ENCODE measurements around the gene CUL5.
"Not testable (repeated sequence)": the region's sequence is repeated elsewhere in the genome, so short reads cannot be mapped to it uniquely, and the experiment has no call there.

CUL5 gene

GRCh38 chr11:108025387-108026080, 16.8 kb downstream of the CUL5 start:
- no peak for DNase-seq

GRCh38 chr11:108027057-108027456, 18.4 kb downstream of the CUL5 start:
- no peak for DNase-seq

GRCh38 chr11:108028822-108029441, 20.2 kb downstream of the CUL5 start:
- not testable (repeated sequence) for DNase-seq

- not testable (repeated sequence) for DNase-seq
Measured at GRCh38 chr11:108031604-108032003, 22.9 kb downstream of the CUL5 start.

GRCh38 chr11:108032800-108033199, 24.1 kb downstream of the CUL5 start:
- no peak for DNase-seq

- no peak for DNase-seq
Measured at GRCh38 chr11:108034034-108034433, 25.3 kb downstream of the CUL5 start.

- no peak for DNase-seq
Measured at GRCh38 chr11:108034952-108035351, 26.3 kb downstream of the CUL5 start.

- DNase-seq: no peak
Measured at GRCh38 chr11:108035690-108036089, 27.0 kb downstream of the CUL5 start.

GRCh38 chr11:108037211-108037610, 28.5 kb downstream of the CUL5 start:
- DNase-seq: no peak

GRCh38 chr11:108037636-108038035, 28.9 kb downstream of the CUL5 start:
- DNase-seq: no peak

GRCh38 chr11:108048269-108048668, 39.6 kb downstream of the CUL5 start:
- DNase-seq: no peak

GRCh38 chr11:108062336-108062735, 53.6 kb downstream of the CUL5 start:
- no peak for DNase-seq

GRCh38 chr11:108063410-108063809, 54.7 kb downstream of the CUL5 start:
- DNase-seq: no peak

GRCh38 chr11:108069947-108070346, 61.2 kb downstream of the CUL5 start:
- no peak for DNase-seq

GRCh38 chr11:108084811-108085210, 76.1 kb downstream of the CUL5 start:
- DNase-seq: no peak

GRCh38 chr11:108085672-108086071, 77.0 kb downstream of the CUL5 start:
- no peak for DNase-seq

- DNase-seq: no peak
Measured at GRCh38 chr11:108092134-108092533, 83.4 kb downstream of the CUL5 start.

- no peak for DNase-seq
Measured at GRCh38 chr11:108093128-108093904, 84.6 kb downstream of the CUL5 start.

- no peak for DNase-seq
Measured at GRCh38 chr11:108097179-108097578, 88.5 kb downstream of the CUL5 start.

GRCh38 chr11:108101090-108101775, 92.5 kb downstream of the CUL5 start:
- DNase-seq: no peak

- DNase-seq: no peak
Measured at GRCh38 chr11:108111126-108111525, 102.4 kb downstream of the CUL5 start.

GRCh38 chr11:108112057-108112456, 103.4 kb downstream of the CUL5 start:
- DNase-seq: no peak

GRCh38 chr11:108115500-108116140, 106.9 kb downstream of the CUL5 start:
- DNase-seq: no peak
